Measurements from ENCODE around the gene BTBD7. TPM values are rescaled to one million over a fixed set of nuclear protein-coding genes. Genes with fewer than 3 reads are reported as not detected.

Gene BTBD7
- total and polyA plus RNA-seq, 2 of the 4 experiments (the other 2 are of a cell fraction), result 11.9 to 30.5 TPM

DNA sequence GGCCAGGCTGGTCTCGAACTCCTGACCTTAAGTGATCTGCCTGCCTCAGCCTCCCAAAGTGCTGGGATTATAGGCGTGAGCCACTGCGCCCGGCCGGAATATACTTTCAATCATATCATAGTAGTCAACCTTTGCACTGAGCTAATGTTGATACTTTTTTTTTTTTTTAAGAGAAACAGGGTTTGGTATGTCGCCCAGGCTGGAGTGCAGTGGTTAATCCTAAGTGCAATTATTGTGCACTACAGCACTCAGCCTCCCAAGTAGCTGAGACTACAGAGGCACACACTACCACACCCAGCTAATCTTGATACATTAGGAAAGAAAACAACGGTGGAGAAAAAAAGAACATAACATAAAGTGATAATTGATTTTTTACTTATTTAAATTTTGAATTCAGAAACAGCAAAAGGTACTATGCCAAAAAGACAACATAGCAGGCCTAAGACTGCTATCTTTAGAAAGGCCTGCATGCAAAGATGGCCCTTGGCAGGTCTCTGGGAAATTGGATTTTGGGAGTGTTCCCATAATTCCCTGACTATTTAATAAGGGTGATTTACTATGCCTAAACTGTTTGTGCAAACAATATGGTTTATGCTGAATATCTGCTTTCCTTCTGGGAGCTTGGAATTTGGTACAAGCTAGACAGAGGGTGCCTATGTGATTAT is 15.5 kb downstream of the BTBD7 start:
- H3K27me3 ChIP-seq (ENCODE audit: control insufficient read depth, insufficient read depth, low read length), result no peaks in the 10 kb centered on the region
- no peak overlapping the region for H4K91ac ChIP-seq (ENCODE audit: insufficient read depth, low read depth, low read length)
- no CpG with 5 or more reads among the region's 7 CpGs for WGBS, 2 experiments (ENCODE audit: extremely low coverage in 2 of 2, insufficient read length in 1 of 2)
- dilution Hi-C loops (cut with HindIII; ENCODE audit: low sequenced_read_pairs, unreplicated experiment) (no loop called here), in situ Hi-C loops (cut with MboI; ENCODE audit: low sequenced_read_pairs) (loop anchor here (25.0 kb wide), 1 partner anchor 1805 kb away; the partner anchor contains the start of gene PPP4R3A), intact Hi-C loops (cut with micrococcal nuclease) (no loop called here)
- H4K8ac ChIP-seq (ENCODE audit: low read depth in 2 of 2, low read length in 2 of 2), result no peak overlapping the region
- ATAC-seq (ENCODE audit: low read depth) (no peak), DNase-seq (no peak)
- H2AFZ ChIP-seq (replicated peaks; ENCODE audit: low read length, poor library complexity), result no peak overlapping the region
- no peak overlapping the region for H2BK120ac ChIP-seq (ENCODE audit: low read depth, low read length)
- BruUV-seq (replicated peaks), result no TSS peak
- no peak overlapping the region for H3K4me3 ChIP-seq (ENCODE audit: insufficient read depth, low read depth, low read length)
- no peak overlapping the region for H2BK5ac ChIP-seq (ENCODE audit: low read depth, low read length, poor library complexity, severe bottlenecking)
- H2BK20ac ChIP-seq (ENCODE audit: low read depth, low read length), result no peak overlapping the region; the same call in 1 of the 2 replicates
- TF ChIP-seq BHLHE40 (IDR thresholded peaks at IDR 0.05; ENCODE audit: low read depth, low read length), result no peak
- no peak for TF ChIP-seq RCOR1 (IDR thresholded peaks at IDR 0.05; ENCODE audit: insufficient replicate concordance, low read length)
- TF ChIP-seq RFX5 (IDR thresholded peaks at IDR 0.05; ENCODE audit: low read depth, low read length), result no peak
- H2BK15ac ChIP-seq (ENCODE audit: low read depth, low read length), result no peak overlapping the region
- H3K27ac ChIP-seq (ENCODE audit: insufficient read depth, low read length), result no peak overlapping the region
- H3K4me1 ChIP-seq (ENCODE audit: control insufficient read depth, insufficient read depth, low read length), result peaks cover 12% of the 10 kb centered on the region
- H2AK5ac ChIP-seq (ENCODE audit: low read depth, low read length), result no peak overlapping the region
- H3K14ac ChIP-seq (replicated peaks; ENCODE audit: low read depth, low read length), result no peak overlapping the region
- POLR2A ChIA-PET (ENCODE audit: unreplicated experiment), result no interaction called here
- peaks cover 16 to 62% of the 10 kb centered on the region in 2 experiments for H3K79me1 ChIP-seq (ENCODE audit: low read depth in 1 of 2, low read length in 2 of 2)
- peaks cover 41% of the 10 kb centered on the region for H4K20me1 ChIP-seq (ENCODE audit: insufficient read depth, low read length)
- H3K9me1 ChIP-seq (ENCODE audit: insufficient read depth, low read length), result peaks cover 11% of the 10 kb centered on the region; the same call in 1 of the 2 replicates
- no peak overlapping the region for H3K9ac ChIP-seq (ENCODE audit: low read depth, low read length)
- no peak overlapping the region for H3K4ac ChIP-seq (ENCODE audit: low read depth, low read length)
- H3K23ac ChIP-seq (ENCODE audit: low read depth, low read length), result no peak overlapping the region
- no peak overlapping the region for H3K18ac ChIP-seq (ENCODE audit: low read depth, low read length)
- no peak overlapping the region for H3K56ac ChIP-seq (ENCODE audit: extremely low read depth, insufficient read depth, low read length)
- no peak overlapping the region for H3K4me2 ChIP-seq (ENCODE audit: low read depth, low read length)
- no peaks in the 10 kb centered on the region for H3K9me3 ChIP-seq (ENCODE audit: control insufficient read depth, insufficient read depth, low read length)
- no peak overlapping the region for H2AK9ac ChIP-seq (replicated peaks; ENCODE audit: low read depth, low read length, poor library complexity)
- no peaks in the 10 kb centered on the region for H3K36me3 ChIP-seq (ENCODE audit: control insufficient read depth, insufficient read depth, low read length)
- CTCF ChIA-PET, result no interaction called here
- no peak overlapping the region for H4K5ac ChIP-seq (ENCODE audit: low read depth, low read length)

All from IMR-90 (cell line).